ENCODE data around the gene CDK2.

CDK2 gene

DNA sequence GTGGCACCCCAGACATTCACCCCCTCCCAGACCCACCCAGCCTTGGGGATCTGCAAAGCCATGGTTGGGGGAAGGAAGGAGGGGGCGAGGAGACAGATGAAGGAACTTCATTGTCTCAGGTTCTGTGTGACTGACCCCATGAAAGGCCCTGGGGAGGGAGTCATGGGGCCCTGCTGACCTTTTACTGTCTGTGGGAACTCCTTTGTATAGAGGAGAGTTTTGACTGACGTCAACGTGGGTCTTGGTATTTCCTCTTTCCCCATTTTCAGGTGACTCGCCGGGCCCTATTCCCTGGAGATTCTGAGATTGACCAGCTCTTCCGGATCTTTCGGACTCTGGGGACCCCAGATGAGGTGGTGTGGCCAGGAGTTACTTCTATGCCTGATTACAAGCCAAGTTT lies 4.1 kb downstream of the CDK2 start:
- H2AK5ac ChIP-seq (ENCODE audit: low read depth, low read length) = no peak overlapping the region
- no peak overlapping the region for H3K14ac ChIP-seq (ENCODE audit: low read length)
- H3K4me2 ChIP-seq (ENCODE audit: insufficient read depth, low read length, poor library complexity, severe bottlenecking) = no peak overlapping the region
- H2BK15ac ChIP-seq (ENCODE audit: low read length) = no peak overlapping the region
- DNase-seq (ENCODE audit: low spot score) = no peak
- H2BK5ac ChIP-seq (ENCODE audit: low read length) = no peak overlapping the region
- H3K9ac ChIP-seq (ENCODE audit: low read depth, low read length, poor library complexity) = no peak overlapping the region
- no peaks in the 10 kb centered on the region for H3K27me3 ChIP-seq (ENCODE audit: control insufficient read depth in 3 of 3, insufficient read depth in 3 of 3, low read depth in 1 of 3, low read length in 3 of 3)
- H3K4me3 ChIP-seq (ENCODE audit: low read length in 2 of 2) = no peak overlapping the region
- no peak overlapping the region for H3K4ac ChIP-seq (ENCODE audit: low read length)
- no peak overlapping the region for H3K27ac ChIP-seq (replicated peaks; ENCODE audit: low read length)
- no peak overlapping the region for H4K8ac ChIP-seq (ENCODE audit: low read depth, low read length)
- no peak overlapping the region for H4K91ac ChIP-seq (ENCODE audit: low read depth, low read length, poor library complexity)
- no peak overlapping the region for H2AFZ ChIP-seq (ENCODE audit: low read length)
- H3K4me1 ChIP-seq (ENCODE audit: control insufficient read depth in 2 of 2, insufficient read depth in 1 of 2, low read depth in 1 of 2, low read length in 2 of 2) = peaks cover 8 to 23% of the 10 kb centered on the region in 2 donors
- no peak overlapping the region for H2BK120ac ChIP-seq (ENCODE audit: low read depth, low read length)
- H3K36me3 ChIP-seq (replicated peaks in 1 of 2; ENCODE audit: control insufficient read depth in 2 of 2, insufficient read depth in 2 of 2, low read length in 2 of 2) = peaks cover 14 to 58% of the 10 kb centered on the region in 2 donors
- H3K9me3 ChIP-seq (replicated peaks in 1 of 2; ENCODE audit: control insufficient read depth in 2 of 2, insufficient read depth in 1 of 2, low read depth in 1 of 2, low read length in 2 of 2) = no peaks in the 10 kb centered on the region
- H3K79me1 ChIP-seq (ENCODE audit: low read depth, low read length) = peaks cover 5% of the 10 kb centered on the region
- no peak overlapping the region for H3K23ac ChIP-seq (ENCODE audit: low read depth, low read length, poor library complexity)
- WGBS, 2 donors (ENCODE audit: extremely low coverage in 2 of 2, insufficient read length in 2 of 2, insufficient replicate concordance in 1 of 2) = no CpG with 5 or more reads among the region's 7 CpGs
- H2BK12ac ChIP-seq (ENCODE audit: low read length) = no peak overlapping the region
- no peak overlapping the region for H3K18ac ChIP-seq (ENCODE audit: low read length)

DNA sequence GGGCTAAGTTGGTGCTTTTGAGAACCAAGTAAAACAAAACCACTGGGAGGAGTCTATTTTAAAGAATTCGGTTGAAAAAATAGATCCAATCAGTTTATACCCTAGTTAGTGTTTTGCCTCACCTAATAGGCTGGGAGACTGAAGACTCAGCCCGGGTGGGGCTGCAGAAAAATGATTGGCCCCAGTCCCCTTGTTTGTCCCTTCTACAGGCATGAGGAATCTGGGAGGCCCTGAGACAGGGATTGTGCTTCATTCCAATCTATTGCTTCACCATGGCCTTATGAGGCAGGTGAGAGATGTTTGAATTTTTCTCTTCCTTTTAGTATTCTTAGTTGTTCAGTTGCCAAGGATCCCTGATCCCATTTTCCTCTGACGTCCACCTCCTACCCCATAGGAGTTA lies 5.4 kb downstream of the CDK2 start:
- no peak overlapping the region for H3K4ac ChIP-seq (ENCODE audit: low read length)
- H3K27ac ChIP-seq (replicated peaks; ENCODE audit: low read length) = no peak overlapping the region
- H3K27me3 ChIP-seq (ENCODE audit: control insufficient read depth in 3 of 3, insufficient read depth in 3 of 3, low read depth in 1 of 3, low read length in 3 of 3) = no peaks in the 10 kb centered on the region
- no peak overlapping the region for H3K4me3 ChIP-seq (ENCODE audit: low read length in 2 of 2)
- no peak overlapping the region for H2BK5ac ChIP-seq (ENCODE audit: low read length)
- H2BK12ac ChIP-seq (ENCODE audit: low read length) = no peak overlapping the region
- peaks cover 14 to 70% of the 10 kb centered on the region in 2 donors for H3K36me3 ChIP-seq (replicated peaks in 1 of 2; ENCODE audit: control insufficient read depth in 2 of 2, insufficient read depth in 2 of 2, low read length in 2 of 2)
- no peak overlapping the region for H3K9ac ChIP-seq (ENCODE audit: low read depth, low read length, poor library complexity)
- no peak overlapping the region for H4K91ac ChIP-seq (ENCODE audit: low read depth, low read length, poor library complexity)
- H3K9me3 ChIP-seq (replicated peaks in 1 of 2; ENCODE audit: control insufficient read depth in 2 of 2, insufficient read depth in 1 of 2, low read depth in 1 of 2, low read length in 2 of 2) = no peaks in the 10 kb centered on the region
- no CpG with 5 or more reads among the region's 3 CpGs for WGBS, 2 donors (ENCODE audit: extremely low coverage in 2 of 2, insufficient read length in 2 of 2, insufficient replicate concordance in 1 of 2)
- H3K4me2 ChIP-seq (ENCODE audit: insufficient read depth, low read length, poor library complexity, severe bottlenecking) = no peak overlapping the region
- no peak overlapping the region for H2BK15ac ChIP-seq (ENCODE audit: low read length)
- peaks cover 8 to 19% of the 10 kb centered on the region in 2 donors for H3K4me1 ChIP-seq (ENCODE audit: control insufficient read depth in 2 of 2, insufficient read depth in 1 of 2, low read depth in 1 of 2, low read length in 2 of 2)
- H4K8ac ChIP-seq (ENCODE audit: low read depth, low read length) = no peak overlapping the region
- DNase-seq (ENCODE audit: low spot score) = no peak
- no peak overlapping the region for H3K14ac ChIP-seq (ENCODE audit: low read length)
- H3K23ac ChIP-seq (ENCODE audit: low read depth, low read length, poor library complexity) = no peak overlapping the region
- no peak overlapping the region for H2AK5ac ChIP-seq (ENCODE audit: low read depth, low read length)
- peaks cover 5% of the 10 kb centered on the region for H3K79me1 ChIP-seq (ENCODE audit: low read depth, low read length)
- no peak overlapping the region for H3K18ac ChIP-seq (ENCODE audit: low read length)
- H2BK120ac ChIP-seq (ENCODE audit: low read depth, low read length) = no peak overlapping the region
- H2AFZ ChIP-seq (ENCODE audit: low read length) = no peak overlapping the region

DNA sequence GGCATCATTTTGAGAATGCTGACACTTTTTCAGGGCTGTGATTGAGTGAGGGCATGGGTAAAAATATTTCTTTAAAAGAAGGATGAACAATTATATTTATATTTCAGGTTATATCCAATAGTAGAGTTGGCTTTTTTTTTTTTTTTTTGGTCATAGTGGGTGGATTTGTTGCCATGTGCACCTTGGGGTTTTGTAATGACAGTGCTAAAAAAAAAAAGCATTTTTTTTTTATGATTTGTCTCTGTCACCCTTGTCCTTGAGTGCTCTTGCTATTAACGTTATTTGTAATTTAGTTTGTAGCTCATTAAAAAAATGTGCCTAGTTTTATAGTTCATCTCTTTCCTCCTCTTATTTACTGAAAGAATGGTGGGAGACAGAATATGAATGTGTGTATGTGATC lies 5.8 kb downstream of the CDK2 start:
- H3K23ac ChIP-seq (ENCODE audit: low read depth, low read length, poor library complexity) = no peak overlapping the region
- H4K91ac ChIP-seq (ENCODE audit: low read depth, low read length, poor library complexity) = no peak overlapping the region
- no peak overlapping the region for H3K9ac ChIP-seq (ENCODE audit: low read depth, low read length, poor library complexity)
- H3K18ac ChIP-seq (ENCODE audit: low read length) = no peak overlapping the region
- no peak for DNase-seq (ENCODE audit: low spot score)
- H3K4me2 ChIP-seq (ENCODE audit: insufficient read depth, low read length, poor library complexity, severe bottlenecking) = no peak overlapping the region
- no peak overlapping the region for H2AK5ac ChIP-seq (ENCODE audit: low read depth, low read length)
- H2BK12ac ChIP-seq (ENCODE audit: low read length) = no peak overlapping the region
- H3K4ac ChIP-seq (ENCODE audit: low read length) = no peak overlapping the region
- H3K4me3 ChIP-seq (ENCODE audit: low read length in 2 of 2) = peak overlapping the region in 1 of 2 donors; percentile 45
- no peaks in the 10 kb centered on the region for H3K27me3 ChIP-seq (ENCODE audit: control insufficient read depth in 3 of 3, insufficient read depth in 3 of 3, low read depth in 1 of 3, low read length in 3 of 3)
- no CpG with 5 or more reads among the region's 1 CpG for WGBS, 2 donors (ENCODE audit: extremely low coverage in 2 of 2, insufficient read length in 2 of 2, insufficient replicate concordance in 1 of 2)
- no peak overlapping the region for H3K14ac ChIP-seq (ENCODE audit: low read length)
- peaks cover 14 to 74% of the 10 kb centered on the region in 2 donors for H3K36me3 ChIP-seq (replicated peaks in 1 of 2; ENCODE audit: control insufficient read depth in 2 of 2, insufficient read depth in 2 of 2, low read length in 2 of 2)
- H4K8ac ChIP-seq (ENCODE audit: low read depth, low read length) = no peak overlapping the region
- H2AFZ ChIP-seq (ENCODE audit: low read length) = no peak overlapping the region
- H3K79me1 ChIP-seq (ENCODE audit: low read depth, low read length) = peaks cover 5% of the 10 kb centered on the region
- H2BK5ac ChIP-seq (ENCODE audit: low read length) = no peak overlapping the region
- H3K4me1 ChIP-seq (ENCODE audit: control insufficient read depth in 2 of 2, insufficient read depth in 1 of 2, low read depth in 1 of 2, low read length in 2 of 2) = peaks cover 8 to 17% of the 10 kb centered on the region in 2 donors
- H2BK15ac ChIP-seq (ENCODE audit: low read length) = no peak overlapping the region
- H2BK120ac ChIP-seq (ENCODE audit: low read depth, low read length) = no peak overlapping the region
- H3K27ac ChIP-seq (replicated peaks; ENCODE audit: low read length) = no peak overlapping the region
- H3K9me3 ChIP-seq (replicated peaks in 1 of 2; ENCODE audit: control insufficient read depth in 2 of 2, insufficient read depth in 1 of 2, low read depth in 1 of 2, low read length in 2 of 2) = no peaks in the 10 kb centered on the region

DNA sequence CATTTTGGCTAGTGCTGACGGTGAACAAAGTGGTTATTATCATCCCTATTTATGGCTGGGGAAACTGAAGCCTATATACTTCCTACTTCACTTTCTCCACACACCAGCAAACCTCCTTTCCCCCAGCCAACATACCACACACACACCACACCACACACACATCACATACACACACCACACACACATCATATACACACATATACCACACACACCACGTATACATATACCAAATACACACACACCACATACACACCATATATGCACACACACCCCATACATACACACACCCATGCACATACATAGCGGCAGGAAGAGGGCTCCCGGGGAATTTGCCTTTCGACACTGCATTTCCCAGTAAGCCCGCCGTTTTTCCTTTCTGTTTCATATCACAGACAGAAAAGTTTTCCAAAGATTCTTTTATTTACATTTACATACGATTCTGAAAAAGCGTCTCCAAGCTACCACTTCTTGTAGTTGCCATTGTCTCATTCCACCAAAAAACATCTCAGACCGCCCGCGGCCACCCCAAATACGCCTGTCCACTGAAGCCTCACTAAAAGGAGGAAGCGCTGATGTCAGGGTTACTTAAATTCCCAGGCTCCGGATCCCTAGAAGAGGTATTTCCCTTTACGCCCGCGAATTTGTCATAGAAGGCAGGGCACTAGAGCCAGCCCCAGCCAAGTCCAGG lies 6.4 kb downstream of the CDK2 start:
- H3K79me1 ChIP-seq (ENCODE audit: low read depth, low read length) = peaks cover 8% of the 10 kb centered on the region
- H3K4me3 ChIP-seq (ENCODE audit: low read length in 2 of 2) = peak overlapping the region; percentile 45 to 58
- H3K27ac ChIP-seq (replicated peaks; ENCODE audit: low read length) = peak overlapping the region; percentile 69
- H3K18ac ChIP-seq (ENCODE audit: low read length) = no peak overlapping the region
- no peaks in the 10 kb centered on the region for H3K9me3 ChIP-seq (replicated peaks in 1 of 2; ENCODE audit: control insufficient read depth in 2 of 2, insufficient read depth in 1 of 2, low read depth in 1 of 2, low read length in 2 of 2)
- H2AK5ac ChIP-seq (ENCODE audit: low read depth, low read length) = no peak overlapping the region
- 100% methylated on average over 1 of the region's 18 CpGs; no CpG with 5 or more reads in 1 of the 2 donors for WGBS, 2 donors (ENCODE audit: extremely low coverage in 2 of 2, insufficient read length in 2 of 2, insufficient replicate concordance in 1 of 2)
- H3K14ac ChIP-seq (ENCODE audit: low read length) = no peak overlapping the region
- H4K91ac ChIP-seq (ENCODE audit: low read depth, low read length, poor library complexity) = no peak overlapping the region
- peak overlapping the region; percentile 73 for H3K4me2 ChIP-seq (ENCODE audit: insufficient read depth, low read length, poor library complexity, severe bottlenecking)
- no peak overlapping the region for H4K8ac ChIP-seq (ENCODE audit: low read depth, low read length)
- H2BK15ac ChIP-seq (ENCODE audit: low read length) = no peak overlapping the region
- no peak overlapping the region for H2BK5ac ChIP-seq (ENCODE audit: low read length)
- DNase-seq (ENCODE audit: low spot score) = no peak
- H2AFZ ChIP-seq (ENCODE audit: low read length) = peak overlapping the region; percentile 73
- H3K36me3 ChIP-seq (replicated peaks in 1 of 2; ENCODE audit: control insufficient read depth in 2 of 2, insufficient read depth in 2 of 2, low read length in 2 of 2) = peaks cover 16 to 74% of the 10 kb centered on the region in 2 donors
- H2BK12ac ChIP-seq (ENCODE audit: low read length) = no peak overlapping the region
- no peaks in the 10 kb centered on the region for H3K27me3 ChIP-seq (ENCODE audit: control insufficient read depth in 3 of 3, insufficient read depth in 3 of 3, low read depth in 1 of 3, low read length in 3 of 3)
- H3K9ac ChIP-seq (ENCODE audit: low read depth, low read length, poor library complexity) = no peak overlapping the region
- peaks cover 4 to 11% of the 10 kb centered on the region in 2 donors for H3K4me1 ChIP-seq (ENCODE audit: control insufficient read depth in 2 of 2, insufficient read depth in 1 of 2, low read depth in 1 of 2, low read length in 2 of 2)
- no peak overlapping the region for H3K23ac ChIP-seq (ENCODE audit: low read depth, low read length, poor library complexity)
- H3K4ac ChIP-seq (ENCODE audit: low read length) = peak overlapping the region; percentile 77
- no peak overlapping the region for H2BK120ac ChIP-seq (ENCODE audit: low read depth, low read length)

All from neuronal stem cell (in vitro differentiated cells).